ENCODE results near the gene ARID5B. TPM values are rescaled to one million over a fixed set of nuclear protein-coding genes. Genes with fewer than 3 reads are reported as not detected.

Gene ARID5B
- total RNA-seq, 1 experiment from 2014 or later = 2.3 TPM

- TF ChIP-seq ATF2 (CRISPR knock-in tag; IDR thresholded peaks at IDR 0.05; ENCODE audit: borderline replicate concordance, low read depth) (no peak), ARID4B (CRISPR knock-in tag; IDR thresholded peaks at IDR 0.05; ENCODE audit: borderline replicate concordance) (no peak), HMGXB4 (CRISPR knock-in tag; IDR thresholded peaks at IDR 0.05) (no peak), ZNF219 (CRISPR knock-in tag; IDR thresholded peaks at IDR 0.05; ENCODE audit: borderline replicate concordance) (no peak), USF1 (CRISPR knock-in tag; IDR thresholded peaks at IDR 0.05) (no peak), SMAD4 (CRISPR knock-in tag; IDR thresholded peaks at IDR 0.05) (no peak), CTCF (IDR thresholded peaks at IDR 0.05) (no peak), ZNF317 (CRISPR knock-in tag; IDR thresholded peaks at IDR 0.05; ENCODE audit: borderline replicate concordance, low read depth) (no peak), ELF4 (CRISPR knock-in tag; IDR thresholded peaks at IDR 0.05; ENCODE audit: low read depth) (no peak)
Measured at GRCh38 chr10:62044566-62044965, 143.1 kb downstream of the ARID5B start (continued).

- ChIA-PET CTCF (interaction anchor here (0.6 to 1.2 kb wide), 2 partner anchors 7 to 295 kb away, joined by 3 to 5 read pairs; no protein-coding TSS in a partner anchor), POLR2A (no interaction called here)
- TF ChIP-seq E2F5 (CRISPR knock-in tag; IDR thresholded peaks at IDR 0.05) = no peak
- TF ChIP-seq ATF6 (CRISPR knock-in tag; IDR thresholded peaks at IDR 0.05) = no peak
- TF ChIP-seq CREB1 (CRISPR knock-in tag; IDR thresholded peaks at IDR 0.05) = no peak
- TF ChIP-seq GABPB1 (CRISPR knock-in tag; IDR thresholded peaks at IDR 0.05) = peak; percentile 59; the same call in 1 of the 2 replicates
- DNase-seq (ENCODE audit: low spot score) = no peak
- H3K36me3 Mint-ChIP-seq = no peaks in the 10 kb centered on the region
- no peak overlapping the region for H3K4me3 Mint-ChIP-seq
- H3K9me3 Mint-ChIP-seq = no peaks in the 10 kb centered on the region
- H3K27me3 Mint-ChIP-seq (ENCODE audit: low read depth) = no peaks in the 10 kb centered on the region; the same call in 1 of the 2 replicates
- peaks cover 73% of the 10 kb centered on the region for H3K4me1 Mint-ChIP-seq
- no peak for ATAC-seq
- no peak overlapping the region for H3K27ac Mint-ChIP-seq
Measured at GRCh38 chr10:62045765-62046521, 144.4 kb downstream of the ARID5B start.

All from WTC11 (cell line).